ENCODE measurements around the gene DACT1. TPM values are rescaled to one million over a fixed set of nuclear protein-coding genes. Genes with fewer than 3 reads are reported as not detected.

DACT1 gene
- total and polyA plus RNA-seq, 2 donors from 2014 or later: 2.1 to 18.6 TPM

DNA sequence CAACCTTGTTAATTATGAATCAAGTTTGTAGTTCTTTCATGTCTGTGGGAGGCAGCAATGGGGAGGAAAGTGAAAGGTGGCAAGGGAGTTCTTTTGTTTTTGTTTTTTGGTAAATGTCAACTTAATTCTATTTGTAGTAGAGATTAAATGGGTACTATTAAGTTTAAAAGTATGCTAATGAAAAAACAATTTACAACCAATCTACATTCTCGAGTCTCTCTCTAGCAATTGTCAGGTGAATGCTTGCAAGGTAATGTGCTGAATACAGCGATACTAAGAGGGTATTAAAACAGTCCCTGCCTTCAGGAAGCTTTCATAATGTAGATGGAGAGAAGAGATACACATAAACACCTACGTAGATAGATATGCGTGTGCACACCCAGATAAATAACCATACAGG, 1.6 kb upstream of the DACT1 start:
- intact Hi-C loops (cut with DNase I): no loop called here
- no peak for FAIRE-seq

DNA sequence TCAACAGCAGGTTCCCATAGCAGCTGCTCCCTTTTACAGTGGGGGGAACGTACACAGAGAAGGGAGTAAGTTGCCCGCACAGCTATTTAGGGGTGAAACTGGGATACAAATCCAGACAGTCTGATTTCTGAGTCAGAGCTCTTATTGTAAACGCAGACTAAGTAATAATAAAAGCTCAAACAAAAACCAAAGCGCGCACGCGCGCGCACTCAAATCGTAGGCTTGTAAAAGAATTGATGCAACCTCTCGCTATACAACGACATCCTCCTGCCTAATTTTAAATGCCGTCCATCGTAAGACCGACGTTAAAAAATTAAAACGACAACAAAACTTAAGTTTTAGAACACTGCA, 747 bp upstream of the DACT1 start:
- Histone ChIP-seq H3K27me3 (ENCODE audit: control insufficient read depth, insufficient read depth, low read length) (no peaks in the 10 kb centered on the region), H3K4me3 (ENCODE audit: low read length in 3 of 3) (peak overlapping the region; percentile 69 to 93 (median 69)), H3K27ac (ENCODE audit: low read depth in 2 of 2, low read length in 2 of 2) (peak overlapping the region; percentile 49 to 55), H3K9ac (ENCODE audit: low read length in 3 of 3) (peak overlapping the region in 1 of 3 donors; percentile 85), H3K36me3 (ENCODE audit: control insufficient read depth in 2 of 3, insufficient read depth in 3 of 3, low read length in 3 of 3) (peaks cover 0 to 4% (median 0%) of the 10 kb centered on the region in 3 donors), H3K9me3 (ENCODE audit: control insufficient read depth in 2 of 3, insufficient read depth in 1 of 3, low read length in 3 of 3) (no peaks in the 10 kb centered on the region), H3K4me1 (ENCODE audit: control insufficient read depth in 2 of 3, insufficient read depth in 2 of 3, low read depth in 1 of 3, low read length in 3 of 3) (peaks cover 3 to 10% (median 10%) of the 10 kb centered on the region in 3 donors)
- FAIRE-seq: no peak
- intact Hi-C loops (cut with DNase I): no loop called here
- TF ChIP-seq, protein P1, sequence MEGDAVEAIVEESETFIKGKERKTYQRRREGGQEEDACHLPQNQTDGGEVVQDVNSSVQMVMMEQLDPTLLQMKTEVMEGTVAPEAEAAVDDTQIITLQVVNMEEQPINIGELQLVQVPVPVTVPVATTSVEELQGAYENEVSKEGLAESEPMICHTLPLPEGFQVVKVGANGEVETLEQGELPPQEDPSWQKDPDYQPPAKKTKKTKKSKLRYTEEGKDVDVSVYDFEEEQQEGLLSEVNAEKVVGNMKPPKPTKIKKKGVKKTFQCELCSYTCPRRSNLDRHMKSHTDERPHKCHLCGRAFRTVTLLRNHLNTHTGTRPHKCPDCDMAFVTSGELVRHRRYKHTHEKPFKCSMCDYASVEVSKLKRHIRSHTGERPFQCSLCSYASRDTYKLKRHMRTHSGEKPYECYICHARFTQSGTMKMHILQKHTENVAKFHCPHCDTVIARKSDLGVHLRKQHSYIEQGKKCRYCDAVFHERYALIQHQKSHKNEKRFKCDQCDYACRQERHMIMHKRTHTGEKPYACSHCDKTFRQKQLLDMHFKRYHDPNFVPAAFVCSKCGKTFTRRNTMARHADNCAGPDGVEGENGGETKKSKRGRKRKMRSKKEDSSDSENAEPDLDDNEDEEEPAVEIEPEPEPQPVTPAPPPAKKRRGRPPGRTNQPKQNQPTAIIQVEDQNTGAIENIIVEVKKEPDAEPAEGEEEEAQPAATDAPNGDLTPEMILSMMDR (IDR thresholded peaks at IDR 0.05; ENCODE audit: borderline replicate concordance, extremely low read depth, insufficient read depth): no peak
- peak in 2 of 5 donors; percentile 42 to 76 for DNase-seq

More for the DNA sequence above, 1.6 kb upstream of the DACT1 start:
- peaks cover 3 to 10% (median 10%) of the 10 kb centered on the region in 3 donors for H3K4me1 ChIP-seq (ENCODE audit: control insufficient read depth in 2 of 3, insufficient read depth in 2 of 3, low read depth in 1 of 3, low read length in 3 of 3)
- peaks cover 0 to 2% (median 0%) of the 10 kb centered on the region in 3 donors for H3K36me3 ChIP-seq (ENCODE audit: control insufficient read depth in 2 of 3, insufficient read depth in 3 of 3, low read length in 3 of 3)
- H3K27ac ChIP-seq (ENCODE audit: low read depth in 2 of 2, low read length in 2 of 2): no peak overlapping the region
- no peaks in the 10 kb centered on the region for H3K9me3 ChIP-seq (ENCODE audit: control insufficient read depth in 2 of 3, insufficient read depth in 1 of 3, low read length in 3 of 3)
- no peak overlapping the region for H3K9ac ChIP-seq (ENCODE audit: low read length in 3 of 3)
- TF ChIP-seq, protein P1 (IDR thresholded peaks at IDR 0.05; ENCODE audit: borderline replicate concordance, extremely low read depth, insufficient read depth): no peak
- no peak for DNase-seq
- no peaks in the 10 kb centered on the region for H3K27me3 ChIP-seq (ENCODE audit: control insufficient read depth, insufficient read depth, low read length)
- H3K4me3 ChIP-seq (ENCODE audit: low read length in 3 of 3): no peak overlapping the region

DNA sequence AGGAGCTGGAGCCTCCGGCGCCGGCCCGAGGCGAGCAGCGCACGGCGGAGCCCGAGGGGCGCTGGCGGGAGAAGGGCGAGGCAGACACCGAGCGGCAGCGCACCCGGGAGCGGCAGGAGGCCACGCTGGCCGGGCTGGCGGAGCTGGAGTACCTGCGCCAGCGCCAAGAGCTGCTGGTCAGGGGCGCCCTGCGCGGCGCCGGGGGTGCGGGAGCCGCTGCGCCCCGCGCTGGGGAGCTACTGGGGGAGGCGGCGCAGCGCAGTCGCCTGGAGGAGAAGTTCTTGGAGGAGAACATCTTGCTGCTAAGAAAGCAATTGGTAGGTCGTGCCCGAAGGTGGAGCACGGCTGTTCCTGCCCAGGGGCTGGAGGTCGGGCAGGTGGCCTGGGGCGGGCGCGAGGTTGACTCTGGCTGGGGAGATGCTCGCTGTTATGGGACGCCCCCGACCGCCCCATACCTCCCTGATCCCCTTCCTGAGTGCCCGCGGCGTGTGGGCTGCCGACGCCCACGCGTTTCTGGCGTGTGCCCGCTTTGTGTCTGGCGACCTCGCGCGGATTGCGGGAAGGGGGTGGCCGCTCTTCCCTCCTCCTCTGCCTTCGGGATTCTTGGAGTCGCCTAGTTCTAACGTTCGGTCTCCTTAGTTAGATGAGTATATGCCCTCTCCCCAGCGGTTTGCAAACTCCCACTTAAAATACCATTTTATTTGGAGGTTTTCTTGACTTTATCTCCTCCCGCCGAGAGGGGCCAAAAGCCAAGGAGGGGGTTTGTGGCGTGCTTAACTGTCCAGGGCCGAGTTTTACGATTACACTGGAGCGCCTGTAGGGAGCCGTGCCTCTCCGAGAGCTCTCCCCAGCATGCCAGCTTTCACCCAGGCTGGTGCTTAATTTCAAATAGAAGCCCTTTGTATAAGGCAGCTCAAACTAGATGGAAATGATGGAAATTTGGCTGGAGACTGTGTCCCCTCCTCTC, 752 bp downstream of the DACT1 start:
- Histone ChIP-seq H3K4me1 (ENCODE audit: control insufficient read depth in 2 of 3, insufficient read depth in 2 of 3, low read depth in 1 of 3, low read length in 3 of 3) (peaks cover 3 to 10% (median 10%) of the 10 kb centered on the region in 3 donors), H3K27me3 (ENCODE audit: control insufficient read depth, insufficient read depth, low read length) (no peaks in the 10 kb centered on the region), H3K36me3 (ENCODE audit: control insufficient read depth in 2 of 3, insufficient read depth in 3 of 3, low read length in 3 of 3) (peaks cover 0 to 4% (median 0%) of the 10 kb centered on the region in 3 donors), H3K27ac (ENCODE audit: low read depth in 2 of 2, low read length in 2 of 2) (peak overlapping the region; percentile 48 to 79), H3K9me3 (ENCODE audit: control insufficient read depth in 2 of 3, insufficient read depth in 1 of 3, low read length in 3 of 3) (no peaks in the 10 kb centered on the region), H3K9ac (ENCODE audit: low read length in 3 of 3) (peak overlapping the region; percentile 55 to 78 (median 65)), H3K4me3 (ENCODE audit: low read length in 3 of 3) (peak overlapping the region; percentile 52 to 65 (median 57))
- DNase-seq (peak; percentile 45 to 76 (median 69)), FAIRE-seq (no peak)
- intact Hi-C loops (cut with DNase I): no loop called here
- TF ChIP-seq, protein P1 (IDR thresholded peaks at IDR 0.05; ENCODE audit: borderline replicate concordance, extremely low read depth, insufficient read depth): no peak

Measured in kidney (tissue), 14 donors.